ENCODE measurements around the gene ITGAL.

DNA sequence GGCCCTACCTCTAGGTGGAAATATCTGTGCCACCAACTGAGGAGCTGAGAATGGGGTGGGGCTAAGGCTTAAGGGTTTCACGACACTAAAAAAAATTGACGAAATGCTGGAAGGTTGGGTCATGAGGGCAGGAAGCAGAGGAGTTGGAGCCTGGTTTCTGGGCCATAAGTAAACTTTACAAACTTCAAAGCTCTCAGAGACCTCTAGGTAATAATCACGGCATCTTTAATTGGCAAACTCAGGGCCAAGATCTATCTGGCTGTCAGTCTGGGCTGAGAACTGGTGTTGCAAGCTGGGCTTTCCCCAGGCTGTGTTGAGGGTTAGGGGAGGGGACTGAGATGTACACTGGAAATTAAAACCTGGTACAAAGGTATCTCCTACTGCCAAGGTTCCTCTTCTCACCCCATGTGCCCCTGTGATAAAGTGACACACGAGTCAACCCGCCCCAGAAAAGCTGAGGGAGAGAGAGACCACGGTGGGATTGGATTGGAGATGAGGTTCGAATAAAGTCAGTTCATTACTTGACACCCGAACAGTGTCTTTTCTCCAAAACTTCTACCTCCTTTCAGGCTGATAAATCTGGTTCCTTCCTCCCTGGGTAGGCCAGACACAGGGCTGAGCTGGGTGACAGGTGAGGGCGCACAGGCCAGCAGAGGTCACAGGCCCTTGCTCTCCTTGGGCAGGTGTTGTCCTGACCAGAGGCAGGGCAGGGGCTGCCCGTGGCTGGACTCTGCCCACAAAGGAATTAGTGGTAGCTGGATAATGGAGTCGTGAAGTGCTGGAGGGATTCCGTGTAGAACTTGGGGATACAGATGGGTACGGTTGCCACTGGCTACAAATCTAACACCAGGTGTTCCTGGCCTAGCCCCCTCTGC, 57.9 kb downstream of the ITGAL start:
- TF ChIP-seq POLR2A (IDR thresholded peaks at IDR 0.05; ENCODE audit: low read length), result no peak
- no peak for TF ChIP-seq GATA1 (IDR thresholded peaks at IDR 0.05; ENCODE audit: low read depth, low read length)
